Upper lobe of left lung (tissue), 4 donors: ENCODE measurements around the gene TMEM41A.

Source experiments
- POLR2A ChIP-seq, 4 donors: fragments of 450-650 bp; IDR thresholded peaks; one replicate each; pipeline ENCODE4 v1.5.1; 2016 to 2017; ENCODE audit warnings: antibody characterized with exemption in 4 of 4, mild to moderate bottlenecking in 2 of 4
- POLR2AphosphoS5 ChIP-seq, 2 donors: sonication (generic); formaldehyde crosslinking; IDR thresholded peaks; one replicate each; pipeline ENCODE4 v1.5.1; 2017; ENCODE audit warnings: antibody characterized with exemption in 2 of 2
- TF ChIP-seq, protein P1 (sequence below), 6 experiments: fragments of 450-650 bp in 4 of 6; fragments of 200-600 bp in 2 of 6; sonication (generic) in 2 of 6; IDR thresholded peaks; one replicate each; pipeline ENCODE4 v1.5.1; 2016 to 2019; ENCODE audit warnings: antibody characterized with exemption in 6 of 6

DNA sequence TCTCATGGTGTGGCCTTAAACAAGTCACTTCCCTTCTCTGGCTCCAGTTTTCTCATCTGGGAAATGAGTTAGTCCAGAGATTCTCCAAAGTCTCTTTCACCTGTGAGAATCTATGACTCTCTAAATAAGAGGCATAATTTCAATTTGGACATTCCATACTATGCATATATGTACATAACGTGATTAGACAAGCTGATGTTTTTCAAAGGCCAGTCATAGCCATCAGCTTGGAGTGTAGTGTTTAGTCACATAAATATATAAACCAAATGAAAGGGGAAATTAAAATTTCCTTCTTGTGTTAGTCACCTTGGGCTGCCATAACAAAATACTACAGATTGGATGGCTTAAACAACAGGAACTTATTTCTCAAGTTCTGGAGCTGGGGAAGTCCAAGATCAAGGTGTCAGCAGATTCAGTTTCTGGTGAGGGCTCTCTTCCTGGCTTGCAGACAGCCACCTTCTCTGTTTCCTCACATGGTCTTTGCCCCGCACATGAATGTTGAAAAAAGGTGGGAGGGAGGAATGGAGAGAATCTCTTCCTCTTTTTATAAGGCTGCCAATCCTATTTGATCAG lies 19.4 kb downstream of the TMEM41A start:
- TF ChIP-seq, protein P1, sequence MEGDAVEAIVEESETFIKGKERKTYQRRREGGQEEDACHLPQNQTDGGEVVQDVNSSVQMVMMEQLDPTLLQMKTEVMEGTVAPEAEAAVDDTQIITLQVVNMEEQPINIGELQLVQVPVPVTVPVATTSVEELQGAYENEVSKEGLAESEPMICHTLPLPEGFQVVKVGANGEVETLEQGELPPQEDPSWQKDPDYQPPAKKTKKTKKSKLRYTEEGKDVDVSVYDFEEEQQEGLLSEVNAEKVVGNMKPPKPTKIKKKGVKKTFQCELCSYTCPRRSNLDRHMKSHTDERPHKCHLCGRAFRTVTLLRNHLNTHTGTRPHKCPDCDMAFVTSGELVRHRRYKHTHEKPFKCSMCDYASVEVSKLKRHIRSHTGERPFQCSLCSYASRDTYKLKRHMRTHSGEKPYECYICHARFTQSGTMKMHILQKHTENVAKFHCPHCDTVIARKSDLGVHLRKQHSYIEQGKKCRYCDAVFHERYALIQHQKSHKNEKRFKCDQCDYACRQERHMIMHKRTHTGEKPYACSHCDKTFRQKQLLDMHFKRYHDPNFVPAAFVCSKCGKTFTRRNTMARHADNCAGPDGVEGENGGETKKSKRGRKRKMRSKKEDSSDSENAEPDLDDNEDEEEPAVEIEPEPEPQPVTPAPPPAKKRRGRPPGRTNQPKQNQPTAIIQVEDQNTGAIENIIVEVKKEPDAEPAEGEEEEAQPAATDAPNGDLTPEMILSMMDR (IDR thresholded peaks at IDR 0.05) = no peak
- TF ChIP-seq POLR2A (IDR thresholded peaks at IDR 0.05) = no peak
- no peak for TF ChIP-seq POLR2AphosphoS5 (IDR thresholded peaks at IDR 0.05)
